IPS DF 4.7 (cell line): ENCODE measurements around the gene ITGBL1.

Experiments
- DNase-seq: peaks from one replicate; pipeline ENCODE4 v3.0.0-alpha.2; 2013; ENCODE audit warnings: low spot score; ENCODE audit errors: extremely low read depth

The ITGBL1 gene

DNA sequence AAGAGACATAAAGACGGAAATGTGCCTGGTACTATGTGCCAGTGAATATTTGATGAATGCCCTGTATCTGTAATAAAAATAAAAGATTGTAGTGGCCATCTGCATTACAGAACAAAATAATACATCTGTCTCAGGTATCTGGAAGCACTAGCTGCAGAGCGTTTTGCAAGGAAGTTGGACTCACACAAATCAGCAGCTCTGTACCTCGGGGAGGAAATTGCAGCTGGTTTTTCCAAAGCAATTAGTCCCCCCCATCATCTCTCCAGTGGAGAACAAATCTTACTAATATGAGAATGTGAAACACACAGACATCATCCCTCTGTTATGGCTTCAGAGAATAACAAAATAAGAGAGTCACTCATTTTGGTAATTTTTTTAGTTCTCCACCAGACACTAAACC is 245.3 kb downstream of the ITGBL1 start:
- DNase-seq = no peak

DNA sequence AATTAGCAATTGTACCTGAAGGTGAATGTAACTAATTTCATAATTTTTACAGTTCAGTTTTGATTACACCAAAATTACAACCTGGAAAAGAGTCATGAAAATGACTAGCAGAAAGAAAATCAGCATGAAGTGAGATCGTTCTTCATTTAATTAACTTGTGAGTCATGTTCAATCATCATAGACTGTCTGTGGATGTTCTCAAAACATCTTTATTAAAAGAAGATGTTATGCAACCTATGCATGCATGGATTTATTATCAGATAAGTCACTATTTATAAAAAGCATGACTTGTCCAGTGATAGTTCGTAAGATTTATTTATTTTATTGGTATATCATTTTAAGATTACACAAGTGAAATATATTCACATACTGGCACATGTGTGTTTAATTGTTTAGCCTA is 245.9 kb downstream of the ITGBL1 start:
- DNase-seq = no peak

DNA sequence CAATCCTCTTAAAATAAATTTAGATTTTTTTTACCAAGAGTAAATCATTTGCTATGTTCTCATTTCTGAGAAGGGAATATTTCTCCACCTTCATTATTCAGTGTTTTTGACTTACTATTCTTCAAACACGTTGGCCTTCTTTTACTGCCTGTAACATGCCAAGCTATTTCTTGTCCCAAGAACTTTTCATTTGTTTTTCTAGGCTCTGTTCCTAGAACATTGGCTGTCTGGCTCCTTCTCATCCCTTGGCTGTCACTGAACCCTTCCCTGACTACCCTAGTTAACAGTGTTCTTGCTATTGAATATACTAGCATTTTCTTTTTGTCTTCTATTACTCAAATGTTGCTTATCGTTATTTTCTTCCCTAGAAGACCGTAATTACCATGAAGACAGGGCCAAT is 248.1 kb downstream of the ITGBL1 start:
- DNase-seq = no peak

DNA sequence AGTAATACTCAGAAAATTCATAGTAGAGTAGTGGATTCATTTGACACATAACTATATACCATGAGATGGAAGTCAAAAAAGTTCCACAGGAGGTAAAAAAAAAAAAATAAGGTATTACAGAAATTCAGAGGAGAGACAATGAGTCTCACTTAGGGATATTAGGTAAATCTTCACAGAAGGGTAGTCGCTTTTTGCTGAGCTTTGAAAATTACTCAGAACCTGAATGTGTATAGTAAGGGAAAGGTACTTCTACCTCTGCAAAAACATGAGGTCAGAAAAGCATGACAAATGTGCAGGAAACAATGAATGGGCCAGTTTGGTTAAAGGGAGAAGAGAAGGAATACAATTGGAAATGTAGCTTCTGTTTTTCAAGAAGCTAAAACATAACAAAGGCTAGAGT is 250.6 kb downstream of the ITGBL1 start:
- no peak for DNase-seq

DNA sequence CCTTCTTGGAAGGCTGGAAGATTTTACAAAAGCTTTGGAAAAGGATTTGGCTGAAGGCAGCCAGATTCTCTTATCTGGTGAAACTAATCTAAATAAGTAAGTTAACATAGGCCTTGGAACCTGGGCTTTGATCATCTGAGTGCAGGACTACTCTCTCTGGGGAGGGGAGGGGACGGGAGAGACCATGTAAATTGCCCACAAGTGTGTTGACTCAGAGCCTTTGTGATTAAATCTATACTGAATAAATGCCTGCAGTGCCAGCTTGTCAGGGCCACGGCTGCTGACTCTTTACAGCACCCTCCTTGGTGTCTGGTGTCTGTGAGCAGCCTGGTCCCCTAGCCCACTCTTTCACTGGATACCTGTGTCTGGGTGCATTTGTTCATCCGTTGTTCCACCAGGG is 251.4 kb downstream of the ITGBL1 start:
- no peak for DNase-seq

DNA sequence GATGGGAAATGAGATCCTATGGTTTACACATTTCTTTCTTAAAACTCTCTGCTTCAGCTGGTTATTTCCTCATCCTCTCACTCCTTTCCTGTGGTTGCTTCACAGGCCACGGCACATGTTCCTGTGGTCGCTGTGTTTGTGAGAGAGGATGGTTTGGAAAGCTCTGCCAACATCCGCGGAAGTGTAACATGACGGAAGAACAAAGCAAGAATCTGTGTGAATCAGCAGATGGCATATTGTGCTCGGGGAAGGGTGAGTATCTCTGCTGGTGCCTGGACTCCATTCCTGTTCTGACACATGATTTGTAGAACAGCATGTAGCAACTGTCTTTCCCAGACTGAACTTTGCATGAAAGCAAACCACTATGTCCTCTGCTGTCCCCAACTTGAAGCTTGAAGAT is 254.2 kb downstream of the ITGBL1 start:
- no peak for DNase-seq

DNA sequence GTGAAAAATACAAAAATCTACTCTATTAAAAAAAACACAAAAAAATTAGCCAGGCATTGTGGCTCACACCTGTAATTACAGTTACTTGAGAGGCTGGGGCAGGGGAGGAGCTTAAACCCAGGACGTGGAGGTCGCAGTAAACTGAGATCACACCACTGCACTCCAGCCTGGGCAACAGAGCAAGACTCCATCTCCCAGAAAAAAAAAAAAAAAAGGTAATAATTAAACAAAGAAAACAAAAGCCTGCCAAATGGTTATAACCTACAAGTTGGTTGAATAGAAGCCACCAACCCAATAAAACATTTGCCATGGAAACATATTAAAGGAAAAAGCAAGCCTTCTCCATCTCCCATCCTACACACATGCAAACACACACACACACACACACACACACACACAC is 255.2 kb downstream of the ITGBL1 start:
- DNase-seq = no peak

DNA sequence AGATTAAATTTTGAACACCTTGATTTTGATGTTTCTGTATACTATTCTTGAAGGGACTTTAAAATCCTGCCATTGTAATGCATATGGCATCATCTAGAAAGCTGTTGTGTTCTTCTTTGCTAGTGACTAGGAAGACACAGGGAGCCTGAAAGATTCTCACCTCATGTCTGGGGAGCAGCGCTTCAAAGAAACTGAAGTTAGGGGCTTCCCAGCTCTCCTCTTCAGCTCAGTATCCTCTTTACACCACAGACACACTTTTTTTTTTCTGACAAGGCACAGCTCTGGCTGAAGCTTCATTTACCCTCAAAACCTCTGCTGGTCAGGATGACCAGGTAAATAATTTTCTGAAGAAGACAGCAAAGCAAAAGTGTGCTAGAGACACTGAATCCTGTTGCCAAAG is 255.6 kb downstream of the ITGBL1 start:
- DNase-seq = no peak

DNA sequence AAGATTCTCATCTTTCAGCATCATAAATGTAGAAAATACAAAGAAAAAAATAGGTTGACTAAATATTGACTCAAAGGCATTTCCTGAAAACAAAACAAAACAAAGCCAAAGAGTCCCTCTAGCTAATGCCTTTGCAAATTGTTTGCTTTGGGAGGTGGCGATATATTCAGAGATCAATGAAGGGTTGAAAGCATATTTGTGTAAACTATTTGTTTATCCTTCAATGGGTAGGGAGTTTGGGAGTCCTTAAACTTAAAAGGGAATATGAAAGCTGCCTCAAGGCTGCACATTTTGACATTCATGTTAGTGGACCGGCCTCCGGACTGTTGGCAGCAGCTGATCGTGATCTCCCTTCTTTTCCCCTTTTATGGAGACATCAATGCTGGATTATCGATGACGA is 257.5 kb downstream of the ITGBL1 start:
- no peak for DNase-seq

DNA sequence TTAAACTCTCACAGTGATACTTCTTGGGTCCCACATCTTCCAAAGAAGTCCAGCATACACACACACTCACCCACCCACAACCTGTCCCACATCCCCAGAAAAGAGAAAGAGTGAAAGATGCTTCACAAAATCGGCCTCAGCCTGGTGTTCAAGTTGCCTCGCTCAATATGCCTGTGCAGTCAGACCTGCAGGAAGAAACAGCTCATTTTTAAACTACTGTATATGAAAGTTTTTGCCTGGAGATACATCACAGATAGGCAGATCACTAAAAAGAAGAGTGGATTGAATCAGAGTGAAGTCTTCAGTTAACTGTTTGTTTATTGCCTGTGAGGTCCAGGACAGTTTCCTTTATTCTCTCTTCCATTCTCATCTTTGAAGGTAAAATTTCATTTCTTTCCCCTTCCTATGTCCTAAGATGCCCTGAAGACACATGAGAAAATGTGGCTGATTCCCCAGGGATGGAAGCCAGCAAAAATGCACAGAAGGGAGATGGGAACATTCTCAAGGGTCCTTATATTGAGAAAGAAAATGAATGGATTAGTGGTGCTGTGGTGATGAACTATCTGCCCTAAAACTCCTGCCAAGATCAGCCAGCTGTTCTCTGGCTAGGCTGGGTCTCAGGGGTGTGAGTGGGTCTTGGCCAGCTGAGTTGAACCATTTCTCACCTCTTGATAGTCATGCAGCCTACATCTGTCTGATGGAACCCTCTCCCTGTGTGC is 259.0 kb downstream of the ITGBL1 start:
- no peak for DNase-seq

DNA sequence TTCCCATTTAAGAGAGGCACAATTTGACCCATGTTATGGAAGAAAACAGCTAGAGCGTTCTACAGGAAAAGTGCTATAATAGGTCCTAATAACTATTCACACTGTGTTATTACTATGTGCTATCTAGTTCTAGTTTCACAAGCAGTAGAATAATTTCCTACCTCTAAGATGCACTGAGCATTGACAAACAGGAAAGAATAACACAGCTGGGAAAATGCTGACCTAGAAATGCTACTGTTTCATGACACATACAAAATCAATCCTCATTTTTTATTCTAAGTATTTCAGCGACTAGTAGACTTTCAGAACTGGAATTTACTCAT is 259.5 kb downstream of the ITGBL1 start:
- DNase-seq = no peak

DNA sequence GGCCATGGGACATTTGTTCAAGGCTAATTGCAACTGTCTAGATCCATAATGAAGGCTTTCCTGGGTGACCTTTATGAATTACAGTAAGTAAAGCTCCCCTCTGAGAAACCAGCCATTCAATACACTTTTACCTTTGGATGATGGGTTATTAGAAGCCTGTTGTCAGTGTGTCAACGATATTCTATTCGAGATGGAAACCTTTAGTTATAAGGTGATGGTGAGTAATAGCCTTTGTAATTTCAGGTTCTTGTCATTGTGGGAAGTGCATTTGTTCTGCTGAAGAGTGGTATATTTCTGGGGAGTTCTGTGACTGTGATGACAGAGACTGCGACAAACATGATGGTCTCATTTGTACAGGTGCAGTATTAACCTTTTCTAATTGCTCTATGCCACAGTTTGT is 261.7 kb downstream of the ITGBL1 start:
- no peak for DNase-seq

DNA sequence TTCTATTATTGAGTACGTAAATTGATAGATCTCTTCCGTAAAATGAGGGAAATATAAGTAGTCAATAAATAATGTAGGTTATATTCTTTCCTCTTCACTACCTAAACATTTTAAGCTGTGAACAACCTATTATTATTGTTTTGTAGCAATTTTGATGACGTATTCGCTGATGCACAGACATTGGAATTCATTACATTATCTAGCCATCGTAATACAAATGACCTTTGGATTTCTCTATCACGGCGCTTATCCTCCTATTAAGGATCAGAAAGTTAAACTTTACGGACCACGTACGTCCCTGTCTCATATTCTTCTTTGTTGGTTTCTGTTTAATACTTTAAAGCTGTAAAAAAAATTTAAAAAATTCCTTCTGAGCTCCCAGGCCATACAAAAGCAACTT is 264.9 kb downstream of the ITGBL1 start:
- no peak for DNase-seq

DNA sequence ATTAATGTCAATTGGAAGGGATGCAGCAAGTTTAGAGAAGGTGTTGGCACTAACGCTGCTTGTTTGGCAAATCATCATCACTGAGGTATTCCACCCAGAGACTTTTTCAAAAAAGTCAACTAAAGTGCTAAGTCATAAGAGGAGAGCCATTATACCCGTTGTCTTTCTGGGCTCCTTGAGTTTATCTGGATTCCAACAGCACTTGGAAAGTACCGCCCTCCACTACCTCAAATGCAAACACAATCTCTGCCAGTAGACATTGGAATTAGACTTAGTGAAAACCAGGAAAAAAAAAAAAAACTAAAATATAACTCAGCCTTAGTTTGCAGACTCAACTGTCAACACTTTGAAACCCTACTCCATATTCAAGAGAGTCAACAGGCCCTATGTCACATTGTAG is 266.0 kb downstream of the ITGBL1 start:
- DNase-seq = no peak

DNA sequence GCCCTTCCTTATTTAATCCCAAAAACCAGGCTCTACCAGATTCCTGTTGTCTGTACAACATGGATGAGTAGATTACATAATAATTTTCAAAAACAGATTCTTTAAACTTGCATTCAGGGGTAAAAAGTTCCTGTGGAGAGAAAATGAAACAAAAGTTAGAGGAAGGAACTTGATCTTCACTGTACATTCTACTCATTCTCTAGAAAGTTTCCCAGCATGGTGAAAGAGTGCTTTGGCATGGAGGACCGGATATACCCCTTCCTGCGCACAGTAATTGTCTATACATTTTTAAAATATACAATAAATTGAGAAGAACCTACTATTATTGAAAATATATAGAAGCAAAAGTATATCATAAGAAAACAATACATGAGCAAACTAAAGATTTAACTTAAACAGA is 274.2 kb downstream of the ITGBL1 start:
- DNase-seq = no peak

DNA sequence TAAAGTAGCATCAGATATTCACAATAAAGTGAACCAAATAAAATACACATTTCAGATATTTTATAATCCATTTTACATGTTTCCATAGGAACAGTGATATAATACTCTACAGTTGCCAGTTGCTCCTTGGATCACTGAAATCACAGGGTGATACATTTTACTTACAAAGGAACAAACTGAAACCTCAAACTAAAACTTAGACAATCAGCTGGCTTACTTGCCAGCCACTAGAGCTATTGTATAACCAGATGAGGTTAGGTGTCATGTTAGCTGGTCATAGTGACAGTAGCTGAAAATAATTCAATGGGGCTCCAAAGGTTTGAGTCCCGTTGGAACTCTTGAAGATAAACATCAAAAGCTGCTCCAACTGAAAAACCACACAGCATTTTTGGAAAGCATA is 274.6 kb downstream of the ITGBL1 start:
- no peak for DNase-seq

DNA sequence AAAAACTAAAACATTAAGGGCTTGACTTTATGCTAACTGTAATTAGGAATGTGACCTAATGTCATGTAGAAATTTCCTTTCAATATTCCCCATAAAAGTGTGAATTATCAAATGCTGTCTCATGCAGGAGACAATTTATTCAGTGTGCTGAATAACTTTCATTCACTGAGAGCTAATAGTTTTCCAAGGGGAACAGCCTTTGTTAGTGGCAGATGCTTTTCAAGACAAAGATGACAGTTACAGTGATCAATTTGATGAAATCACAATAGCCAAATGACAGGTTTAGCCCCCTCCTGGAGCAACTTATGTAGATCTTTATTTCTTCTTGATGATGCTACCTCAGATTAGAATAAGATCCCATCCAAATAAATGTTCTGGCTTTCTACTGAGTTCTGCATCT is 275.5 kb downstream of the ITGBL1 start:
- DNase-seq = no peak

DNA sequence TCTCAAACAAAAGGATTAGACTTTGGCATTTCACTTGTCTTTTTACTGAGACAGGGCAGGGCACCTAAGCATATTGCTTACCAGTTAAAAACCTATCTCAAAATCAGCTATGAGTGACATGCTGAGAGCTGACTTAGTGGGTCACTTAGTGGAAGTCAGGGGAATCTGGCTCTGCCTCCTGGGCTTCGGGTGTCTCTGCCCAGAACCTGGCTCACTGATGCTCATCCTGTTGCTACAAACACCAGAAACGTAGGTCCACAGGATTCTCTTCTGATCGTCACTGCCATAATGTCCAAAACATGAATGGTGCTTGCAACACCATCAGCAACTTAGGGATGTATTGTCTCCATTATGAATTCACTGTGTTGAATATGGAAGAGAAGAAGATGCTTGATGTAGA is 276.1 kb downstream of the ITGBL1 start:
- no peak for DNase-seq

DNA sequence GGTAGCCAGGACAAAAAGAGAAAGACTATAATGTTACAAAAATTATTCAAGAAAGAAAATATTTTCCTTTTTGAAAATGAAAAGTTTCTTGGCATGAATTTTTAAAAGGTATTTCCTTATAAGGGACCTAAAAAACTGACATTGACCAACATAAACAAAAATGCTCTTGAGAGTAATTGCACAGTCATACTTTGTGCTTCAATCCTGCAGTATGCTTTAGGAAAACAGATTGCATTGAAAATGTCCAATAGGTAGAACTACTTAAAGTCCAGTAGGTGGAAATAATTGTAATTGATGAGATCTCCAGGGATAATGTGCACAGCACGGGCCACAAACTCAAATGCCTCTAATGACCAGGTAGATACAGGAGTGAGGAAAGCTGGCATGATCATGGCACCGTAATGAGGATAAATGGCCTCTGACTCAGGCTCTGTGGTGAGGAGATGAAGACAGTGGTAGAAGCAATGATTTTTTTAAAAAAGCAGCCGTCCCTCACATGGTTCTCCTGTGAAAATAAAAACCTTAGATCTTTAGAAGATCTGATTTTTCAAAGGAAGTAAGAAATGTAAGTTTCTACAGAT is 278.0 kb downstream of the ITGBL1 start:
- DNase-seq = no peak

DNA sequence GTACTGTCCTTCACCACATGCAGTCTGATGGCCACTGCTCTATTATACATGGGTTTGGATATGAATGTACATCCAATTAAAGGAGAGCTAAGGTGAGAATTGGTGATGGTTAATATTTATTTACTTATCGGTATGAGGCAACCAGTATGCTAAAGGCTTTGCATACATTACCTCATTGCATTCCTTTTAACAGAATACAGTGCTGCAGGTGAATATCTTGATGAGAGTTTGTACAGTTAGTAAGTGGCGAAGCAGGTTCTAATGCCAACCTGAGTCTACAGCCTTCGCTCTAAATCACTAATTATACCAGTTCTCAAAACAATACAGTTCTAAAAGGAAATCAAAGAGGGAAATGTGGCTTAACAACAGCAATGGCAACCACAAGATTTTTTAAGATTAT is 284.1 kb downstream of the ITGBL1 start:
- no peak for DNase-seq

DNA sequence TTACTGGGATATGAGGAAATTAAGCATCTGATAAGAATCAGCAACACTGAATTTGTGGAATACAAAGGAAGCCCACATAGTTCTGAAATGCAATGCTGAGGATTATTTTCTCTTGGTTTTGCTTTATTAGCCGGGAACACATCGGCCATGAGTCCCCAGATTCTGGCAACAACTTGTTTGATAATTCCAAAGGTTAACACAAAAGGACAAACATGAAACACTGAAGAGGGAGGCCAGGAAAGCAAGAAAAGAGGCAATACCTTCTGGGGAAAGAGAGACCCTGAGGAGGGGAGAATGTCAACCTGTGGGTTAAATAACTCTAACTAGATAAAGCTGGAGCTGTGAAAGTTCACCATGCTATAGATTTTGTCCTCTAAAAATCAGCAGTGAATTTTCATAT is 285.9 kb downstream of the ITGBL1 start:
- no peak for DNase-seq

DNA sequence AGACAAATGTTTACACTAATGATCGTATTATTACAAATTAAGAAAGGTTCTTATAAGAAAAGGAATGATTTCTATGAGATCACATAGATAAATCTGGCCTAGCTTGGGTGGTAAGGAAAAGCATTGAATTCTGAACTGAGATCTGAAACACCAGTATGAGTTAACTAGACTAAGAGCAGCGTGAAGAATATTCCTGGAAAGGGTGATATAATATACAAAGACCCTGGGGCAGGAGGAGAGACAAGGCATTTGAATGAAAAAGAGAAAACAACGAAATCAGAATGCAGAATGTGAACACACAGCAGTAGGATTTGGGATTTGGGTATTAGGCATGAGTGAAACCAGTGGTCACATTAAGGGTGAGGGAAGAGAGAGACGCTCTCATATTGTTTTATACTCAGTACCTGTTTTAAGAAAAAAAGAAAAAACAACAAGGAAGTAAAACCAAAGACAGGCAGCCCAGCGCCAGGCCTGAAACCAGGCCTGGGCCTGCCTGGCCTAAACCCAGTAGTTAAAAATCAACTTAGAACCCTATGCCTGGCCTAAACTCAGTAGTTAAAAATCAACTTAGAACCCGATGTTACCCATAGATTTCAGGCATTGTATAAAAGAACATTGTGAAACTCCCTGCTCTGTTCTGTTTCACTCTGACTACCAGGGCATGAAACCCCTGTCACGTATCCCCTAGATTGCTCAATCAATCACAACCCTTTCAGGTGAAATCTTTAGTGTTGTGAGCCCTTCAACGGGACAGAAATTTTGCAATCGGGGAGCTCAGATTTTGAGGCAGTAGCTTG is 287.1 kb downstream of the ITGBL1 start:
- no peak for DNase-seq

DNA sequence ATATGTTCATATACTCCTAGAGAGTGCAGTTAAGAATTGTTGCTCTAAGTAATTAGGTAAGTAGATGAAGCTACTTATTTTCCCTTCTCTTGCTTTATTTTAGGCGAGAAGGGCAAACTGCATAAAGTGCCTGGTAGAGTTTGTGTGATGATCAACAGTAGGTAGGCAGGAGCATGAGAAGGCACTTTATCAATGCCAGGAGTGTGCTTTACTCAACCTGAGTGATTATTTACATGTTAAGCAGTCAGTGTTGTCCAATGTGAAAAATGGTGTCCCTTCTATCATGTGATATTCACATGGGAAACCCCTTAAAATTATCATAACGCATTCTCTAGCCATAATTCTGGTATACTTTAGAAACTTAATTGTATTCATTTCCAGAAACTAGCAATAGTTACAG is 294.0 kb downstream of the ITGBL1 start:
- no peak for DNase-seq
